Lower leg skin (tissue), 3 donors: ENCODE data around the gene DAB1.

Experiments
- CTCF ChIP-seq, 3 donors: fragments of 450-650 bp; IDR thresholded peaks; one replicate each; pipeline ENCODE4 v1.5.1; 2016; ENCODE audit warnings: antibody characterized with exemption in 3 of 3, mild to moderate bottlenecking in 3 of 3, moderate library complexity in 2 of 3
- POLR2A ChIP-seq, 2 donors: fragments of 450-650 bp; IDR thresholded peaks; one replicate each; pipeline ENCODE4 v1.6.1; 2016 to 2017; ENCODE audit warnings: antibody characterized with exemption in 2 of 2, mild to moderate bottlenecking in 1 of 2, moderate library complexity in 1 of 2

- TF ChIP-seq POLR2A (IDR thresholded peaks at IDR 0.05) (no peak), CTCF (IDR thresholded peaks at IDR 0.05) (no peak)
Observed at GRCh38 chr1:57131701-57132394, 292.0 kb downstream of the DAB1 start.
